NOMO-1 (cell line): ENCODE results near the gene SSR1.
A peak's percentile ranks its signal among the peaks of the same experiment; 100 is the strongest.
"Not testable (repeated sequence)": the region's sequence is repeated elsewhere in the genome, so short reads cannot be mapped to it uniquely, and the experiment has no call there.

Experiments used
- DNase-seq, 2 experiments: peaks; one replicate each; lab custom pipeline; 2025; ENCODE audit not compliant: unreplicated experiment in 2 of 2; lab: John Stamatoyannopoulos, UW

Gene SSR1

GRCh38 chr6:7283676-7284075 lies 29.3 kb downstream of the SSR1 start:
- no peak for DNase-seq

- peak; percentile 20 to 32 for DNase-seq
Measured at GRCh38 chr6:7282097-7282906, 30.7 kb downstream of the SSR1 start.

GRCh38 chr6:7276199-7276524 lies 36.8 kb downstream of the SSR1 start:
- DNase-seq, result no peak

GRCh38 chr6:7274525-7274924 lies 38.5 kb downstream of the SSR1 start:
- not testable (repeated sequence) for DNase-seq

- DNase-seq, result no peak
Measured at GRCh38 chr6:7273709-7274108, 39.3 kb downstream of the SSR1 start.

- no peak for DNase-seq
Measured at GRCh38 chr6:7271205-7271534, 41.8 kb downstream of the SSR1 start.

- no peak for DNase-seq
Measured at GRCh38 chr6:7270320-7271204, 42.4 kb downstream of the SSR1 start.

GRCh38 chr6:7269816-7270215 lies 43.2 kb downstream of the SSR1 start:
- DNase-seq, result no peak

- DNase-seq, result no peak
Measured at GRCh38 chr6:7268816-7269555, 44.0 kb downstream of the SSR1 start.

- DNase-seq, result no peak
Measured at GRCh38 chr6:7268362-7268761, 44.6 kb downstream of the SSR1 start.

GRCh38 chr6:7267466-7268091 lies 45.4 kb downstream of the SSR1 start:
- no peak for DNase-seq

GRCh38 chr6:7267071-7267465 lies 45.9 kb downstream of the SSR1 start:
- no peak for DNase-seq

GRCh38 chr6:7265385-7265726 lies 47.6 kb downstream of the SSR1 start:
- DNase-seq, result not testable (repeated sequence)

- no peak for DNase-seq
Measured at GRCh38 chr6:7264686-7265384, 48.2 kb downstream of the SSR1 start.

GRCh38 chr6:7264041-7264440 lies 49.0 kb downstream of the SSR1 start:
- DNase-seq, result no peak

GRCh38 chr6:7263519-7263805 lies 49.5 kb downstream of the SSR1 start:
- DNase-seq, result not testable (repeated sequence)

GRCh38 chr6:7262746-7263518 lies 50.1 kb downstream of the SSR1 start:
- DNase-seq, result peak; percentile 43 to 70

GRCh38 chr6:7261852-7262461 lies 51.0 kb downstream of the SSR1 start:
- no peak for DNase-seq

- DNase-seq, result peak; percentile 91 to 95
Measured at GRCh38 chr6:7261032-7261841, 51.8 kb downstream of the SSR1 start.
